Sigmoid colon (tissue), 4 donors: ENCODE measurements around the gene VDAC2.

Experiments
- EP300 ChIP-seq, 4 donors: sonication (generic); formaldehyde crosslinking; IDR thresholded peaks; one replicate each; pipeline ENCODE4 v1.6.1; 2017; ENCODE audit warnings: antibody characterized with exemption in 4 of 4
- POLR2A ChIP-seq, 2 donors: fragments of 450-650 bp; IDR thresholded peaks; one replicate each; pipeline ENCODE4 v1.6.1; 2016; ENCODE audit warnings: antibody characterized with exemption in 2 of 2, mild to moderate bottlenecking in 2 of 2, moderate library complexity in 2 of 2
- POLR2AphosphoS5 ChIP-seq, 4 donors: sonication (generic); formaldehyde crosslinking; IDR thresholded peaks; one replicate each; pipeline ENCODE4 v1.6.1; 2017; ENCODE audit warnings: antibody characterized with exemption in 4 of 4
- TF ChIP-seq, protein P1 (sequence below), 4 experiments: fragments of 450-650 bp in 3 of 4; fragments of 200-600 bp in 1 of 4; IDR thresholded peaks; one replicate each; pipeline ENCODE4 v1.5.1; 2016 to 2019; ENCODE audit warnings: antibody characterized with exemption in 4 of 4, mild to moderate bottlenecking in 3 of 4, moderate library complexity in 2 of 4

DNA sequence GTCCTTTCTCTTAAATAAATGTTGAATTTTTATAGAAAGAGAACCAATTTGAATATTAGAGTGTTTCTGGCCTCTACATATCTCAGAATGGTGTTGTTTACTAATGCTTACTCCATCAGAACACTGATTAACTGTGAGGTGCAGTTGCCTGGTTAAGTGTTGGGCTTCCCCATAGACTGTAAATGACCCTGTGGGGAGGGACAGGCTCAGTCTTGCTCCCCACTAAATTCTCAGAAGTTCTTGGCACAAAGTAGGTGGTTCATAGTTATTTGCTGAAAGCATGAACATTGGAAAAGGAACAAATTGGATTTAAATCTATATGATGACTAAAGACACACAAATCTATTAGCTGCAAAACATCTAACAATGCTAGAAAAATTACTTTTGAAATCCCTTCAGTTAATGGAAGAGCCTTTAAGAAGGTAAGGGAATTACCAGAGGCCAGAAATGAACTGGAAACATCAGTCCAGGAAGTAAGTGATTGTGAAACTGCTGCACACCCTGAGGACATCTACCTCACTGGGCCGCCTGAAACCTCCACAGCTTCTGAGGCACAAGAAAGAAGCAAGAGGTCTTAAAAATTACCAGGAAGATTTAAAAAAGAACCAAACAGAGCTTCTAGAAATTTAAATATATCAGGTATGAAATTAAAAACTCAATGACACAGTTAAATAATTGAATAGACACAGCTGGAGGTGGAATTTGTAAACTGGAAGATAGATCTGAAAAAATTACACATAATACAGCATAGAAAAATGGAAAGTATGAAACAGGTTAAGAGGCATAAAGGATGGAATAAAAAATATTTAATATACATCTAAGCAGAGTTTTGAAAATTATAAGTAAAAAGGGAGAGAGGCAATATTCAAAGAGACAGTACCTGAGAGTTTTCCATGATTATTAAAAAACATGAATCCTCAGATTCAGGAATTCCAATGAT, 43.0 kb downstream of the VDAC2 start:
- no peak for TF ChIP-seq POLR2AphosphoS5 (IDR thresholded peaks at IDR 0.05)
- TF ChIP-seq, protein P1, sequence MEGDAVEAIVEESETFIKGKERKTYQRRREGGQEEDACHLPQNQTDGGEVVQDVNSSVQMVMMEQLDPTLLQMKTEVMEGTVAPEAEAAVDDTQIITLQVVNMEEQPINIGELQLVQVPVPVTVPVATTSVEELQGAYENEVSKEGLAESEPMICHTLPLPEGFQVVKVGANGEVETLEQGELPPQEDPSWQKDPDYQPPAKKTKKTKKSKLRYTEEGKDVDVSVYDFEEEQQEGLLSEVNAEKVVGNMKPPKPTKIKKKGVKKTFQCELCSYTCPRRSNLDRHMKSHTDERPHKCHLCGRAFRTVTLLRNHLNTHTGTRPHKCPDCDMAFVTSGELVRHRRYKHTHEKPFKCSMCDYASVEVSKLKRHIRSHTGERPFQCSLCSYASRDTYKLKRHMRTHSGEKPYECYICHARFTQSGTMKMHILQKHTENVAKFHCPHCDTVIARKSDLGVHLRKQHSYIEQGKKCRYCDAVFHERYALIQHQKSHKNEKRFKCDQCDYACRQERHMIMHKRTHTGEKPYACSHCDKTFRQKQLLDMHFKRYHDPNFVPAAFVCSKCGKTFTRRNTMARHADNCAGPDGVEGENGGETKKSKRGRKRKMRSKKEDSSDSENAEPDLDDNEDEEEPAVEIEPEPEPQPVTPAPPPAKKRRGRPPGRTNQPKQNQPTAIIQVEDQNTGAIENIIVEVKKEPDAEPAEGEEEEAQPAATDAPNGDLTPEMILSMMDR (IDR thresholded peaks at IDR 0.05), result no peak
- no peak for TF ChIP-seq POLR2A (IDR thresholded peaks at IDR 0.05)
- TF ChIP-seq EP300 (IDR thresholded peaks at IDR 0.05), result no peak
